Spleen (tissue), 11 donors: ENCODE data around the gene LRP1-AS. TPM values are rescaled to one million over a fixed set of nuclear protein-coding genes. Genes with fewer than 3 reads are reported as not detected.
A peak's percentile ranks its signal among the peaks of the same experiment; 100 is the strongest.

Experiments used
- DNase-seq: peaks from one replicate; pipeline ENCODE4 v3.0.0-alpha.2; 2020
- H3K27ac ChIP-seq, 8 donors: fragments of 200-600 bp; sonication (generic) in 7 of 8; 1 replicate in 4 of 8; 2 replicates in 4 of 8; pipeline versions ENCODE4 v1.5.0 to v1.8.0; 2016 to 2021; ENCODE audit warnings: inconsistent platforms in 4 of 8, mild to moderate bottlenecking in 4 of 8, moderate library complexity in 1 of 8
- H3K27me3 ChIP-seq, 7 donors: fragments of 200-600 bp; sonication (generic) in 6 of 7; replicated peaks in 1 of 7; 1 replicate in 4 of 7; 2 replicates in 3 of 7; pipeline versions ENCODE4 v1.5.0 to v1.8.0; 2016 to 2021; ENCODE audit warnings: inconsistent platforms in 3 of 7, mild to moderate bottlenecking in 1 of 7
- H3K36me3 ChIP-seq, 6 donors: fragments of 200-600 bp; sonication (generic) in 5 of 6; 1 replicate in 4 of 6; 2 replicates in 2 of 6; pipeline versions ENCODE4 v1.5.0 to v1.8.0; 2016 to 2021; ENCODE audit warnings: inconsistent platforms in 2 of 6
- H3K4me1 ChIP-seq, 6 donors: fragments of 200-600 bp; sonication (generic) in 5 of 6; 1 replicate in 3 of 6; 2 replicates in 3 of 6; pipeline versions ENCODE4 v1.5.0 to v1.8.0; 2016 to 2021; ENCODE audit warnings: inconsistent platforms in 3 of 6
- H3K4me3 ChIP-seq, 8 donors: fragments of 200-600 bp; sonication (generic) in 7 of 8; 1 replicate in 4 of 8; 2 replicates in 4 of 8; pipeline versions ENCODE4 v1.5.0 to v1.8.0; 2016 to 2021; ENCODE audit warnings: inconsistent platforms in 4 of 8, mild to moderate bottlenecking in 4 of 8, moderate library complexity in 2 of 8
- H3K9me3 ChIP-seq, 8 donors: fragments of 200-600 bp; sonication (generic) in 7 of 8; 1 replicate in 4 of 8; 2 replicates in 4 of 8; pipeline versions ENCODE4 v1.5.0 to v1.8.0; 2016 to 2021; ENCODE audit warnings: inconsistent platforms in 4 of 8
- POLR2A ChIP-seq, 3 donors: fragments of 450-650 bp; IDR thresholded peaks; one replicate each; pipeline ENCODE4 v1.5.1; 2017; ENCODE audit warnings: antibody characterized with exemption in 3 of 3, mild to moderate bottlenecking in 1 of 3
- POLR2AphosphoS5 ChIP-seq, 3 donors: sonication (generic); formaldehyde crosslinking; IDR thresholded peaks; one replicate each; pipeline ENCODE4 v1.5.1; 2017; ENCODE audit warnings: antibody characterized with exemption in 3 of 3
- WGBS, 5 donors: extraction: QIAGEN DNeasy Blood & Tissue Kit in 3 of 5; methylation state at CpG; one replicate each; pipeline versions ENCODE4 v1.1.5 to v1.1.7; 2013 to 2018; 5-methylcytosine and 5-hydroxymethylcytosine counted together
- intact Hi-C: fragments of 100-400 bp; cut with DNase I; formaldehyde crosslinking; loops from one replicate; pipeline ENCODE4 v1.15.0; 2023; ENCODE audit warnings: low total_unique reads
- polyA plus RNA-seq, 3 donors: library from polyadenylated mRNA; stranded (reverse); fragments of 200-250 nt; gene quantifications; one replicate each; pipeline ENCODE4 v1.2.1, GENCODE V29; 2013
- total RNA-seq, 7 donors: library from RNA; depleted of rRNA in 3 of 7; stranded (reverse); fragments of >200 nt in 3 of 7; fragmentation: NEBNext Ultra II Directional in 4 of 7; extraction: Animal tissue kit (Norgen Biotek cat#: 25700) in 4 of 7; gene quantifications; one replicate each; pipeline versions ENCODE4 v1.1.0 to v1.2.1, GENCODE V29; 2016 to 2021
- TF ChIP-seq, protein P1 (sequence below), 11 experiments: fragments of 200-600 bp in 7 of 11; fragments of 450-650 bp in 4 of 11; sonication (generic) in 4 of 11; IDR thresholded peaks in 8 of 11; conservative IDR thresholded peaks in 3 of 11; 1 replicate in 7 of 11; 2 replicates in 4 of 11; pipeline versions ENCODE4 v1.4.0 to v1.8.0; 2016 to 2021; ENCODE audit warnings: antibody characterized with exemption in 11 of 11, inconsistent platforms in 4 of 11, mild to moderate bottlenecking in 1 of 11
- donor health status: healthy with polysubstance abuse.
- donor health status: DM: no; HTN: no; CAD: no; lungs with moderate emphysema.
- donor health status: DM: no; HTN: no; CAD: no.
- donor health status: Bipolar disorder and iron deficiency.
- donor health status: healthy.
- donor health status: DM: no; HTN: no; CAD: no.
- donor health status: DM: yes; HTN: yes; CAD: no.

Gene LRP1-AS
- total and polyA plus RNA-seq, 10 donors = not detected

- H3K27ac ChIP-seq = no peak overlapping the region
- DNase-seq = no peak
- no peaks in the 10 kb centered on the region for H3K9me3 ChIP-seq
- TF ChIP-seq POLR2A (IDR thresholded peaks at IDR 0.05) (no peak), POLR2AphosphoS5 (IDR thresholded peaks at IDR 0.05) (no peak)
- TF ChIP-seq, protein P1, sequence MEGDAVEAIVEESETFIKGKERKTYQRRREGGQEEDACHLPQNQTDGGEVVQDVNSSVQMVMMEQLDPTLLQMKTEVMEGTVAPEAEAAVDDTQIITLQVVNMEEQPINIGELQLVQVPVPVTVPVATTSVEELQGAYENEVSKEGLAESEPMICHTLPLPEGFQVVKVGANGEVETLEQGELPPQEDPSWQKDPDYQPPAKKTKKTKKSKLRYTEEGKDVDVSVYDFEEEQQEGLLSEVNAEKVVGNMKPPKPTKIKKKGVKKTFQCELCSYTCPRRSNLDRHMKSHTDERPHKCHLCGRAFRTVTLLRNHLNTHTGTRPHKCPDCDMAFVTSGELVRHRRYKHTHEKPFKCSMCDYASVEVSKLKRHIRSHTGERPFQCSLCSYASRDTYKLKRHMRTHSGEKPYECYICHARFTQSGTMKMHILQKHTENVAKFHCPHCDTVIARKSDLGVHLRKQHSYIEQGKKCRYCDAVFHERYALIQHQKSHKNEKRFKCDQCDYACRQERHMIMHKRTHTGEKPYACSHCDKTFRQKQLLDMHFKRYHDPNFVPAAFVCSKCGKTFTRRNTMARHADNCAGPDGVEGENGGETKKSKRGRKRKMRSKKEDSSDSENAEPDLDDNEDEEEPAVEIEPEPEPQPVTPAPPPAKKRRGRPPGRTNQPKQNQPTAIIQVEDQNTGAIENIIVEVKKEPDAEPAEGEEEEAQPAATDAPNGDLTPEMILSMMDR (IDR thresholded peaks at IDR 0.05 in 8 of 11, conservative IDR thresholded peaks at IDR 0.05 in 3 of 11) = no peak
- H3K4me1 ChIP-seq = peaks cover 0 to 39% (median 22%) of the 10 kb centered on the region in 6 donors
- intact Hi-C loops = no loop called here
- H3K36me3 ChIP-seq = peaks cover 0 to 95% (median 5%) of the 10 kb centered on the region in 6 donors
- H3K4me3 ChIP-seq = no peak overlapping the region
- H3K27me3 ChIP-seq = peaks cover 0 to 3% (median 0%) of the 10 kb centered on the region in 7 donors
- WGBS, 5 donors = 76 to 89% (median 85%) methylated on average over 7 of the region's 7 CpGs
Measured at GRCh38 chr12:57161491-57161890, 14.1 kb upstream of the LRP1-AS start.

DNA sequence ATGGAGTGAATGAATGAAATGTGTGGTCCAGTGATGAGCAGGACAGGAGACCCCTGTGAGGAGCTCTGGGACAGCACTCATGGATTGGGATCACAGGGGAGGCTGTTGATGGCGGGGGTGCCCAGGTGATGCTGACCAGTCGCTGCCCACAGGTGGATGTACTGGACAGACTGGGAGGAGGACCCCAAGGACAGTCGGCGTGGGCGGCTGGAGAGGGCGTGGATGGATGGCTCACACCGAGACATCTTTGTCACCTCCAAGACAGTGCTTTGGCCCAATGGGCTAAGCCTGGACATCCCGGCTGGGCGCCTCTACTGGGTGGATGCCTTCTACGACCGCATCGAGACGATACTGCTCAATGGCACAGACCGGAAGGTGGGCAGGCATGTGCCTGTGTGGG, 13.3 kb upstream of the LRP1-AS start:
- peaks cover 0 to 95% (median 5%) of the 10 kb centered on the region in 6 donors for H3K36me3 ChIP-seq
- peaks cover 0 to 45% (median 25%) of the 10 kb centered on the region in 6 donors for H3K4me1 ChIP-seq
- intact Hi-C loops = no loop called here
- H3K4me3 ChIP-seq = no peak overlapping the region
- no peaks in the 10 kb centered on the region for H3K9me3 ChIP-seq
- DNase-seq = no peak
- peaks cover 0 to 8% (median 0%) of the 10 kb centered on the region in 7 donors for H3K27me3 ChIP-seq
- no peak overlapping the region for H3K27ac ChIP-seq
- TF ChIP-seq, protein P1 (IDR thresholded peaks at IDR 0.05 in 8 of 11, conservative IDR thresholded peaks at IDR 0.05 in 3 of 11) = no peak
- TF ChIP-seq POLR2AphosphoS5 (IDR thresholded peaks at IDR 0.05) (no peak), POLR2A (IDR thresholded peaks at IDR 0.05) (no peak)
- 89 to 97% (median 93%) methylated on average over 9 to 14 of the region's 14 CpGs for WGBS, 5 donors

DNA sequence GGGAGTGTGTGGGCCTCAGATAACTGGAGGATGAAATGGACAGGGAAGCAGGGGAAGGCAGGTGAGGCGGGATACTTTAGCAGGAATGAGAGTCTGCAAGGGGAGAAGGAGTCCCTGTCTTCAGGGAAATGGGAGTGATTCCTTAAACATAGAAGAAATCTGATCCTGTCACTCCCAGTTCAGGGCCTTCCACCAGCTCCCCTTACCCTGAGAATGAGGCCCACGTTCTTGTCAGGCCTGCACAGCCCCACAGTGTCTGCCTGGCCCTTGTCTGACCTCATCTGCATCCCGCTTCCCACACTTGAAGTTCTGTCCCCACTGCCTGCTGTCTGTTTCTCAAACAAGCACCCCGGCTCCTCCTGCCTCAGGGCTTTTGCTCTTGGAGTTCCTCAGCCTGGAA, 12.6 kb upstream of the LRP1-AS start:
- H3K4me1 ChIP-seq = peaks cover 0 to 51% (median 26%) of the 10 kb centered on the region in 6 donors
- H3K27ac ChIP-seq = peak overlapping the region in 2 of 8 donors; percentile 40 to 41
- H3K9me3 ChIP-seq = no peaks in the 10 kb centered on the region
- no peak for DNase-seq
- no peak overlapping the region for H3K4me3 ChIP-seq
- 78 to 94% (median 84%) methylated on average over 4 of the region's 4 CpGs for WGBS, 5 donors
- intact Hi-C loops = no loop called here
- peaks cover 0 to 94% (median 5%) of the 10 kb centered on the region in 6 donors for H3K36me3 ChIP-seq
- peaks cover 0 to 8% (median 0%) of the 10 kb centered on the region in 7 donors for H3K27me3 ChIP-seq
- TF ChIP-seq POLR2A (IDR thresholded peaks at IDR 0.05) (no peak), POLR2AphosphoS5 (IDR thresholded peaks at IDR 0.05) (no peak)
- TF ChIP-seq, protein P1 (IDR thresholded peaks at IDR 0.05 in 8 of 11, conservative IDR thresholded peaks at IDR 0.05 in 3 of 11) = no peak

- Histone ChIP-seq H3K36me3 (peaks cover 0 to 93% (median 5%) of the 10 kb centered on the region in 6 donors), H3K27me3 (peaks cover 0 to 8% (median 0%) of the 10 kb centered on the region in 7 donors), H3K27ac (peak overlapping the region in 2 of 8 donors; percentile 40 to 41), H3K4me1 (peaks cover 0 to 58% (median 33%) of the 10 kb centered on the region in 6 donors), H3K4me3 (no peak overlapping the region), H3K9me3 (no peaks in the 10 kb centered on the region)
- TF ChIP-seq POLR2A (IDR thresholded peaks at IDR 0.05) = no peak
- TF ChIP-seq, protein P1 (IDR thresholded peaks at IDR 0.05 in 8 of 11, conservative IDR thresholded peaks at IDR 0.05 in 3 of 11) = no peak
- no peak for TF ChIP-seq POLR2AphosphoS5 (IDR thresholded peaks at IDR 0.05)
- no peak for DNase-seq
- intact Hi-C loops = no loop called here
- WGBS, 5 donors = 64 to 75% (median 71%) methylated on average over 4 of the region's 4 CpGs
Measured at GRCh38 chr12:57159311-57159710, 11.9 kb upstream of the LRP1-AS start.
